OCI-LY3 (cell line): Measurements from ENCODE around the gene CCR1.

Source experiments
- EZH2phosphoT487 ChIP-seq: fragments of 200-600 bp; shearing (Covaris generic); IDR thresholded peaks from 2 replicates; pipeline ENCODE4 v1.6.1; 2018; ENCODE audit warnings: antibody characterized with exemption, mixed run types, low read depth
- TF ChIP-seq, protein P1 (sequence below): fragments of 200-600, 300-600 bp; sonication (generic); IDR thresholded peaks from 2 replicates; pipeline ENCODE4 v1.5.1; 2014; ENCODE audit warnings: antibody characterized with exemption, low read length, low read depth

DNA sequence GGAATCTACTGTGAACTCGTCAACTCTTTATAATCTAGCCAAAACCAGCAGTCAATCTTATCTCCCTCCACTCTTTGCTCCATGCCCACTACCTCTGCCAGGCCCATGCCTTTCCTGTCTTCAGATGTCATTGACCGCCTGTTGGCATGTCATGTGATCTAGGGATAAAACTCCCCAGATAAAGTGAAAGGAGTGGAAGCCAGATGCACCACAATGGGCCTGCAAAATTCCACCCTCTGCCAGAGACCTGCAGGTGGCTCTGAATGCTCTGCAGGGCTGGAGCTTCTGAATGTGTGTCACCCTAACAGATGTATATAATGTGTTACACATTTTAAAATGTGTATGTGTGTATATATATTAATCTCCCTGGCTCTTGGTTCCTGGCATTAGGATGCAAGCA lies 31.8 kb upstream of the CCR1 start:
- TF ChIP-seq, protein P1, sequence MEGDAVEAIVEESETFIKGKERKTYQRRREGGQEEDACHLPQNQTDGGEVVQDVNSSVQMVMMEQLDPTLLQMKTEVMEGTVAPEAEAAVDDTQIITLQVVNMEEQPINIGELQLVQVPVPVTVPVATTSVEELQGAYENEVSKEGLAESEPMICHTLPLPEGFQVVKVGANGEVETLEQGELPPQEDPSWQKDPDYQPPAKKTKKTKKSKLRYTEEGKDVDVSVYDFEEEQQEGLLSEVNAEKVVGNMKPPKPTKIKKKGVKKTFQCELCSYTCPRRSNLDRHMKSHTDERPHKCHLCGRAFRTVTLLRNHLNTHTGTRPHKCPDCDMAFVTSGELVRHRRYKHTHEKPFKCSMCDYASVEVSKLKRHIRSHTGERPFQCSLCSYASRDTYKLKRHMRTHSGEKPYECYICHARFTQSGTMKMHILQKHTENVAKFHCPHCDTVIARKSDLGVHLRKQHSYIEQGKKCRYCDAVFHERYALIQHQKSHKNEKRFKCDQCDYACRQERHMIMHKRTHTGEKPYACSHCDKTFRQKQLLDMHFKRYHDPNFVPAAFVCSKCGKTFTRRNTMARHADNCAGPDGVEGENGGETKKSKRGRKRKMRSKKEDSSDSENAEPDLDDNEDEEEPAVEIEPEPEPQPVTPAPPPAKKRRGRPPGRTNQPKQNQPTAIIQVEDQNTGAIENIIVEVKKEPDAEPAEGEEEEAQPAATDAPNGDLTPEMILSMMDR = no peak
- no peak for TF ChIP-seq EZH2phosphoT487
